MM.1S (cell line): ENCODE results near the gene COL26A1.

ENCODE experiments used
- EZH2 ChIP-seq: fragments of 300-600 bp; sonication (generic); optimal IDR thresholded peaks from 2 replicates; pipeline ENCODE3; 2017; ENCODE audit warnings: low read depth, mild to moderate bottlenecking, antibody characterized with exemption, low read length, mixed read lengths
- TF ChIP-seq, protein P1 (sequence below): fragments of 300-600 bp; sonication (generic); IDR thresholded peaks from 2 replicates; pipeline ENCODE4 v1.5.1; 2016; ENCODE audit warnings: antibody characterized with exemption, low read length, mixed read lengths

DNA sequence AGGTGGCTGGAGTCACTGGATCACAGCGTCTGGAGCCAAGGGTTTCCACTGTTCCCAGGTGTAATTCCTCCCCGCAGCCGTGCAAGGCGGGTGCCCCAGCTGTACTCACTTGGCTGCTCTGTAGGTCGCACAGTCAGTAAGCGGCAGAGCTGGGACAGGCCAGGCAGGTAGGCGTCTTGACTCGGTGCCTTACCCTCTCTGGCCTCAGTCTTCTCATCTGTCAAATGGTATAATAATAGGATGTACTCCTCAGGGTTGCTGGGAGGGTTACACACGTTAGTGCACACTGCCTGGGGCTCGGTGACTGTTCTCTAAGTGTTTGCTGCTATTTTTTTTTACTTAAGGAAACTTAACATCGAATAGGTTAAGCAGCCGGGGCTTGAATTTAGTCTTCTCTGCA is 239.4 kb downstream of the COL26A1 start:
- TF ChIP-seq, protein P1, sequence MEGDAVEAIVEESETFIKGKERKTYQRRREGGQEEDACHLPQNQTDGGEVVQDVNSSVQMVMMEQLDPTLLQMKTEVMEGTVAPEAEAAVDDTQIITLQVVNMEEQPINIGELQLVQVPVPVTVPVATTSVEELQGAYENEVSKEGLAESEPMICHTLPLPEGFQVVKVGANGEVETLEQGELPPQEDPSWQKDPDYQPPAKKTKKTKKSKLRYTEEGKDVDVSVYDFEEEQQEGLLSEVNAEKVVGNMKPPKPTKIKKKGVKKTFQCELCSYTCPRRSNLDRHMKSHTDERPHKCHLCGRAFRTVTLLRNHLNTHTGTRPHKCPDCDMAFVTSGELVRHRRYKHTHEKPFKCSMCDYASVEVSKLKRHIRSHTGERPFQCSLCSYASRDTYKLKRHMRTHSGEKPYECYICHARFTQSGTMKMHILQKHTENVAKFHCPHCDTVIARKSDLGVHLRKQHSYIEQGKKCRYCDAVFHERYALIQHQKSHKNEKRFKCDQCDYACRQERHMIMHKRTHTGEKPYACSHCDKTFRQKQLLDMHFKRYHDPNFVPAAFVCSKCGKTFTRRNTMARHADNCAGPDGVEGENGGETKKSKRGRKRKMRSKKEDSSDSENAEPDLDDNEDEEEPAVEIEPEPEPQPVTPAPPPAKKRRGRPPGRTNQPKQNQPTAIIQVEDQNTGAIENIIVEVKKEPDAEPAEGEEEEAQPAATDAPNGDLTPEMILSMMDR = no peak
- TF ChIP-seq EZH2 = no peak
